Measurements from ENCODE around the gene SLC35B3. TPM values are rescaled to one million over a fixed set of nuclear protein-coding genes. Genes with fewer than 3 reads are reported as not detected.
A peak's percentile ranks its signal among the peaks of the same experiment; 100 is the strongest.

Gene SLC35B3
- total and polyA plus RNA-seq, 9 of the 15 experiments (the other 6 are each of a cell fraction or from before 2014, with no cell fraction given): 7.6 to 19.1 (median 11.3) TPM

- intact Hi-C loops (cut with micrococcal nuclease): loop anchor here (10.0 kb wide), 2 partner anchors 331 to 1989 kb away; partner anchors contain the start of gene EEF1E1
- Histone ChIP-seq H3K27me3 (ENCODE audit: control insufficient read depth in 2 of 2, insufficient read depth in 2 of 2, low read length in 2 of 2) (no peaks in the 10 kb centered on the region), H4K20me1 (replicated peaks; ENCODE audit: control insufficient read depth, insufficient read depth, low read length) (peaks cover 4% of the 10 kb centered on the region; the same call in 1 of the 2 replicates), H3K36me3 (ENCODE audit: control insufficient read depth, insufficient read depth, low read length) (peaks cover 16% of the 10 kb centered on the region; the same call in 2 of the 3 replicates), H3K9ac (ENCODE audit: insufficient read depth in 1 of 2, low read depth in 2 of 2, low read length in 2 of 2) (peak overlapping the region; percentile 94 to 98), H3K4me1 (replicated peaks in 1 of 2; ENCODE audit: control insufficient read depth in 2 of 2, insufficient read depth in 2 of 2, low read length in 2 of 2) (peaks cover 5 to 9% of the 10 kb centered on the region in 2 experiments), H3K27ac (ENCODE audit: extremely low read depth, low read depth, low read length) (peak overlapping the region; percentile 91), H3K4me3 (peak overlapping the region; percentile 90), H3K9me3 (replicated peaks; ENCODE audit: control insufficient read depth, insufficient read depth, low read depth, low read length) (no peaks in the 10 kb centered on the region), H3K4me2 (ENCODE audit: insufficient read depth, low read length) (peak overlapping the region; percentile 94), H2AFZ (ENCODE audit: low read depth, low read length) (peak overlapping the region; percentile 99), H3K79me2 (ENCODE audit: control insufficient read depth, insufficient read depth, low read length) (peaks cover 44% of the 10 kb centered on the region), H3K9me1 (ENCODE audit: control insufficient read depth, insufficient read depth, low read length) (no peaks in the 10 kb centered on the region)
- ATAC-seq (peak; percentile 7), FAIRE-seq (peak; percentile 54), DNase-seq (ENCODE audit: extremely low read depth in 1 of 4, low spot score in 3 of 4) (no peak)
- 9% methylated on average over 15 of the region's 15 CpGs for WGBS (ENCODE audit: insufficient coverage, low coverage, missing lambda C conversion rate)
- in situ Hi-C loops (cut with MboI): loop anchor here (25.0 kb wide), 1 partner anchor 2001 kb away; no protein-coding TSS in a partner anchor
- TSS peak; percentile 93 for BruUV-seq (replicated peaks)
- CTCF ChIA-PET (ENCODE audit: low intra/inter-chr PET ratio): no interaction called here
- POLR2A ChIA-PET: interaction anchor here (0.6 to 1.0 kb wide), 2 partner anchors 11 to 54 kb away, joined by 3 read pairs; no protein-coding TSS in a partner anchor
- TF ChIP-seq DPF2 (IDR thresholded peaks at IDR 0.05) (no peak), ESRRB (CRISPR knock-in tag; IDR thresholded peaks at IDR 0.05; ENCODE audit: borderline replicate concordance) (no peak), ID3 (CRISPR knock-in tag; IDR thresholded peaks at IDR 0.05) (no peak), ID3 (tag; IDR thresholded peaks at IDR 0.05) (no peak), ZNF561 (CRISPR knock-in tag; conservative IDR thresholded peaks at IDR 0.05) (no peak), ATF1 (CRISPR knock-in tag; IDR thresholded peaks at IDR 0.05) (no peak), ATF1 (tag; IDR thresholded peaks at IDR 0.05) (peak; percentile 87), RBBP5 (IDR thresholded peaks at IDR 0.05; ENCODE audit: borderline replicate concordance, insufficient read depth, low read length, poor library complexity, severe bottlenecking) (no peak), CSDE1 (IDR thresholded peaks at IDR 0.05) (no peak), RBM25 (IDR thresholded peaks at IDR 0.05; ENCODE audit: low read depth, low read length, severe bottlenecking) (no peak), ZNF175 (CRISPR knock-in tag; IDR thresholded peaks at IDR 0.05; ENCODE audit: low read depth) (no peak), FOXP4 (CRISPR knock-in tag; IDR thresholded peaks at IDR 0.05; ENCODE audit: borderline replicate concordance) (no peak), CREB3 (tag; conservative IDR thresholded peaks at IDR 0.05; ENCODE audit: low read depth) (no peak), AFF1 (IDR thresholded peaks at IDR 0.05; ENCODE audit: low read depth in 1 of 2, partially characterized antibody in 2 of 2) (peak in 1 of 2 experiments; percentile 36), NR4A1 (CRISPR knock-in tag; IDR thresholded peaks at IDR 0.05) (no peak), NR4A1 (tag; IDR thresholded peaks at IDR 0.05) (no peak)
Measured at GRCh38 chr6:8435845-8436168, 462 bp upstream of the SLC35B3 start.

Measured in K562 (cell line).